Stimulated activated naive CD8-positive, alpha-beta T cell treated with anti-CD3 and anti-CD28 coated beads, Interleukin-15, Interleukin-2, amounts not matched to agents 100 U/mL and 50 U/mL, for 24 hours (primary cell): Measurements from ENCODE around the gene SKAP1.
A peak's percentile ranks its signal among the peaks of the same experiment; 100 is the strongest.
"Not testable (repeated sequence)": the region's sequence is repeated elsewhere in the genome, so short reads cannot be mapped to it uniquely, and the experiment has no call there.

Experiments used
- ATAC-seq: fragments of 150-1000 bp; cut with Tn5 transposase; one replicate; pipeline ENCODE4 v1.10.0; 2021
- DNase-seq: peaks from one replicate; pipeline ENCODE4 v3.0.0; 2021

SKAP1 gene

GRCh38 chr17:48445248-48445620, 15.2 kb upstream of the SKAP1 start:
- ATAC-seq (no peak), DNase-seq (no peak)

GRCh38 chr17:48444516-48445247, 14.7 kb upstream of the SKAP1 start:
- DNase-seq (peak; percentile 55), ATAC-seq (peak; percentile 14)

GRCh38 chr17:48443712-48444111, 13.7 kb upstream of the SKAP1 start:
- DNase-seq (no peak), ATAC-seq (no peak)

GRCh38 chr17:48442819-48443218, 12.8 kb upstream of the SKAP1 start:
- DNase-seq, result no peak

GRCh38 chr17:48441862-48442261, 11.8 kb upstream of the SKAP1 start:
- no peak for DNase-seq
- no peak for ATAC-seq

More at GRCh38 chr17:48442819-48443218, 12.8 kb upstream of the SKAP1 start:
- ATAC-seq, result no peak

GRCh38 chr17:48441231-48441711, 11.3 kb upstream of the SKAP1 start:
- DNase-seq (no peak), ATAC-seq (peak; percentile 53)

GRCh38 chr17:48440669-48441068, 10.7 kb upstream of the SKAP1 start:
- ATAC-seq (no peak), DNase-seq (no peak)

GRCh38 chr17:48439875-48440505, 10.0 kb upstream of the SKAP1 start:
- ATAC-seq, result peak; percentile 45
- peak; percentile 53 for DNase-seq

GRCh38 chr17:48439110-48439850, 9.3 kb upstream of the SKAP1 start:
- ATAC-seq (peak; percentile 55), DNase-seq (peak; percentile 56)

- DNase-seq, result no peak
Observed at GRCh38 chr17:48438516-48439061, 8.6 kb upstream of the SKAP1 start.

GRCh38 chr17:48433896-48434295, 3.9 kb upstream of the SKAP1 start:
- DNase-seq (no peak), ATAC-seq (no peak)

More at GRCh38 chr17:48438516-48439061, 8.6 kb upstream of the SKAP1 start:
- no peak for ATAC-seq

GRCh38 chr17:48432820-48433775, 3.1 kb upstream of the SKAP1 start:
- ATAC-seq, result no peak
- DNase-seq, result no peak

- DNase-seq, result peak; percentile 36
- peak; percentile 55 for ATAC-seq
Observed at GRCh38 chr17:48429156-48429555, 858 bp downstream of the SKAP1 start.

- DNase-seq (peak; percentile 74), ATAC-seq (peak; percentile 82)
Observed at GRCh38 chr17:48427598-48427997, 2.4 kb downstream of the SKAP1 start.

- DNase-seq (no peak), ATAC-seq (no peak)
Observed at GRCh38 chr17:48426761-48427500, 3.1 kb downstream of the SKAP1 start.

GRCh38 chr17:48426019-48426665, 3.9 kb downstream of the SKAP1 start:
- ATAC-seq (no peak), DNase-seq (no peak)

GRCh38 chr17:48422060-48422459, 8.0 kb downstream of the SKAP1 start:
- ATAC-seq, DNase-seq: not testable (repeated sequence)

- DNase-seq, result no peak
- ATAC-seq, result no peak
Observed at GRCh38 chr17:48420823-48421222, 9.2 kb downstream of the SKAP1 start.

GRCh38 chr17:48416971-48417370, 13.0 kb downstream of the SKAP1 start:
- ATAC-seq, result no peak
- DNase-seq, result no peak
